GM19328 (cell line): Measurements from ENCODE around the gene GOLGA2.

Experiments
- ATAC-seq: cut with Tn5 transposase; IDR thresholded peaks from one replicate; pipeline ENCODE4 v1.9.1; 2021; ENCODE audit warnings: mild to moderate bottlenecking, moderate library complexity; ENCODE audit not compliant: unreplicated experiment

The GOLGA2 gene, protein sequence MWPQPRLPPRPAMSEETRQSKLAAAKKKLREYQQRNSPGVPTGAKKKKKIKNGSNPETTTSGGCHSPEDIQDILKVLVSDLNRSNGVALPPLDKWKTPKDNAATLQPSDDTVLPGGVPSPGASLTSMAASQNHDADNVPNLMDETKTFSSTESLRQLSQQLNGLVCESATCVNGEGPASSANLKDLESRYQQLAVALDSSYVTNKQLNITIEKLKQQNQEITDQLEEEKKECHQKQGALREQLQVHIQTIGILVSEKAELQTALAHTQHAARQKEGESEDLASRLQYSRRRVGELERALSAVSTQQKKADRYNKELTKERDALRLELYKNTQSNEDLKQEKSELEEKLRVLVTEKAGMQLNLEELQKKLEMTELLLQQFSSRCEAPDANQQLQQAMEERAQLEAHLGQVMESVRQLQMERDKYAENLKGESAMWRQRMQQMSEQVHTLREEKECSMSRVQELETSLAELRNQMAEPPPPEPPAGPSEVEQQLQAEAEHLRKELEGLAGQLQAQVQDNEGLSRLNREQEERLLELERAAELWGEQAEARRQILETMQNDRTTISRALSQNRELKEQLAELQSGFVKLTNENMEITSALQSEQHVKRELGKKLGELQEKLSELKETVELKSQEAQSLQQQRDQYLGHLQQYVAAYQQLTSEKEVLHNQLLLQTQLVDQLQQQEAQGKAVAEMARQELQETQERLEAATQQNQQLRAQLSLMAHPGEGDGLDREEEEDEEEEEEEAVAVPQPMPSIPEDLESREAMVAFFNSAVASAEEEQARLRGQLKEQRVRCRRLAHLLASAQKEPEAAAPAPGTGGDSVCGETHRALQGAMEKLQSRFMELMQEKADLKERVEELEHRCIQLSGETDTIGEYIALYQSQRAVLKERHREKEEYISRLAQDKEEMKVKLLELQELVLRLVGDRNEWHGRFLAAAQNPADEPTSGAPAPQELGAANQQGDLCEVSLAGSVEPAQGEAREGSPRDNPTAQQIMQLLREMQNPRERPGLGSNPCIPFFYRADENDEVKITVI

DNA sequence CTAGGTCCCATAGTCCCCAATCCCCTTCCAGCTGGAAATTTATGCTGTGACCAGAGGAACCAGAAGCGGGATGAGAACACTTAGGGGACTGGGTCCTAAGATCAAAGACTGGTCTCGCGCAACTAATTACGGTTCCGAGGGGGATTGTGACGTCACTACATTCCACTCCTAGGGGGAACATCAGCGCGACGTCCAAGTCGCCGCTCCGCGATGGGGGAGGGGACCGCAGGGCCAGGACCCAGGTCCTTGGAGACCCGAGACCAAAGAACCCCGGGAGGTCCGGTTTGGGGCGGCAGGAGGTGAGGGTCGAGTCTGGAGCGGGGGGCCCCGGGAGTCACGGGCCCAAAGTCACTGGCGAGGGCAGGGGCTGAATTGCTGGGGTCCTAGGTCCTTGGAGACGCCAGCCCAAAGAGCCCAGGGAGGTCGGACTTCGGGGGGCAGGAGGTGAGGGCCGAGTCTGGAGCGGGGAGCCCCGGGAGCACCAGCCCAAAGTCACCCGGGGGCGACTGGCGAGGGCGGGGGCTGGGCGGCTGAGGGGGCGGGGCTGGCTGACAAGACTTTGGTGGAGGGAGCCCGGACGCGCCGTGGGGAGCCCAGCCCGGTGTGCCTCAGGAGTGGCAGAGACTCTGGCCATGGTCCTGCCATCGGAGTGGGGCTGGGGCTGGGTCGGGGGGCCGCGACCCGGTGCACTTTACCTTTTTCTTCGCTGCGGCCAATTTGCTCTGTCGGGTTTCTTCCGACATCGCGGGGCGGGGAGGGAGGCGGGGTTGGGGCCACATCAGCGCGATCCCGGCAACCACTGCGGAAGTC lies at the start of gene GOLGA2:
GOLGA2 (minus strand) TSS at position 810 of the 810 bp plus-strand sequence; CDS start at position 779, 31 bp downstream.
- peak; percentile 43 for ATAC-seq

DNA sequence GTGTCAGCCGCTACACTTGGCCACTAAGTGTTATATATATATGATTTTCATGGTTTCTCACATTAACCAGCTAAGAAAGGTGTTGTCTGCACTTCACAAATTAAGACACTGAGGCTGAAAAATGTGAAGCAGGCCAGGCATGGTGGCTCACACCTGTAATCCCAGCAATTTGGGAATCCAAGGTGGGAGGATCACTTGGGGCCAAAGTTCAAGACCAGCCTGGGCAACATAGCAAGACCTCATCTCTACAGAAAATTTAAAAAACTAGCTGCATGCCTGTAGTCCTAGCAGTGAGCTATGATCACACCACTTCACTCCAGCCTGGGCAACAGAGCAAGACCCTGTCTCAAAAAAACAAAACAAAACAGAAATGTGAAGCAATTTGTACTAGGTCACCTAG lies 48.6 kb upstream of the GOLGA2 start:
- no peak for ATAC-seq

DNA sequence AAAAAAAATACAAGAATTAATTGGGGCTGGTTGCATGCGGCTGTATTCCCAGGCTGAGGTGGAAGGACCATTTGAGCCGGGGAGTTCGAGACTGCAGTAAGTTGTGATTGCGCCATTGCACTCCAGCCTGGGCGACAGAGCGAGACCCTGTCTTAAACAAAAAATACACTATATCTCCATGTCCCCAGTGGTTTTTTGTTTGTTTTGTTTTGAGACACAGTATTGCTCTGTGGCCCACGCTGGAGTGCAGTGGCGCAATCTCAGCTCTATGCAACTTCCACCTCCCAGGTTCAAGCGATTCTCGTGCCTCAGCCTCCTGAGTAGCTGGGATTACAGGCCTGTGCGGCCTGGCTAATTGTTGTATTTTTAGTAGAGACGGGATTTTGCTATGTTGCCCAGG lies 48.0 kb upstream of the GOLGA2 start:
- no peak for ATAC-seq

DNA sequence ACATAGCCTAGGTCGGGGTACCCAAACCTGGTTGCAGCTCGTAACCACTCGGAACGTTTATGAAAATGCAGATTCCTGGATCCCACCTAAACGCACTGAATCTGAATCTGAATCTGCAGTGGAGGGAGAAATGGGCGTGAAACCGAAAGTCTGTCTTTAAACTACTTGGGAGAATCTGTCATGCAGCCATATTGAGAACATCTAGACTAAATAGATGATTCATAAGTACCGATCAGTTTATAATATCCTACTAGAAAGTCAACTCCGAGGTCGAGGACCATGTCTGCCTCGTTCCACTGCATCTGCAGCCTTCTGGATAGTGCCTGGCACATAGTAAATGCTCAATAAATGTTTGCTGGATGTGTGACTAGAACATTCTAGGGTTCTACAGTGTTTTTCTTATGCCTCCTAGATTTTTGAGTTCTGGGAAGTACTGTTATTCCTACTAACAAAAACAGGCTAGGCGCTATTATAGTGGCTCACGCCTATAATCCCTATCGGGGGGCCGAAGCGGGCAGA lies 47.5 kb upstream of the GOLGA2 start:
- no peak for ATAC-seq

DNA sequence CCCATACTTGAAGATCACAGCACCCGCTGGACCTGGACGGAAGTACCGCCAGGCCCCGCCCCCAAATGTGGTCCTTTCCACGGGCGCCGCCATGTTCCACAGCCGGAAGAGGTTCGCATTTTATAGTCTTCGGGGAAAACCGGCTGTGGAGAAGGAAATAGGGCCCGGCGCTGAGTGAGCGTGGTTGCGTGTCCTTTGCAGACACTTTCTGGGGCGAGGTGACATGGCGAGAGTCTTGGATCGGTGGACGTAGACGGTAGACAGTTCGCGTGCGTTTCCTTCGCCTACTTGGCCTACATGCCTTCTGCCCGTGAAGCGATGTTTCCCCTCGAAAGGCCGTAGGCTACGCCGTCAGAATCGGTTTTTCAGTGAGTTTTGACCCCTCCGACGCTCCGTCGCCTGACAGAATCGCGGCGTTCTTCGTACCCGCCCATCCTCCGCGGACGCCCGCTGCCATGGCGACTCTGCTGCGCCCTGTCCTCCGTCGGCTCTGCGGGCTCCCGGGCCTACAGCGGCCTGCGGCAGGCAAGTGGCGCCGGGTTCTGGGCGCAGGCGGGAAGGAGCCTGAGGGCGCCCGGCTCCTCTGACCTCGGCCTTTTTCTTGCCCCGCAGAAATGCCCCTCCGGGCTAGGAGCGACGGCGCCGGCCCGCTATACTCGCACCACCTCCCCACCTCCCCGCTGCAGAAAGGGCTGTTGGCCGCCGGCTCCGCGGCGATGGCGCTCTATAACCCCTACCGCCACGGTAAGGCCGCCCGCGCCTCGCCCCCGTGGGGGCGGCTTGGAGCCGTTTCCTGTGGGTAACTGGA lies 46.8 kb upstream of the GOLGA2 start, which contains the start of the genes COQ4 and TRUB2:
COQ4 (plus strand) TSS at position 436 of the 808 bp plus-strand sequence; CDS start at position 456, 20 bp downstream.
TRUB2 (minus strand) TSS at position 44 of the 808 bp plus-strand sequence; CDS start at position 5, 39 bp downstream.
- ATAC-seq = peak; percentile 71

DNA sequence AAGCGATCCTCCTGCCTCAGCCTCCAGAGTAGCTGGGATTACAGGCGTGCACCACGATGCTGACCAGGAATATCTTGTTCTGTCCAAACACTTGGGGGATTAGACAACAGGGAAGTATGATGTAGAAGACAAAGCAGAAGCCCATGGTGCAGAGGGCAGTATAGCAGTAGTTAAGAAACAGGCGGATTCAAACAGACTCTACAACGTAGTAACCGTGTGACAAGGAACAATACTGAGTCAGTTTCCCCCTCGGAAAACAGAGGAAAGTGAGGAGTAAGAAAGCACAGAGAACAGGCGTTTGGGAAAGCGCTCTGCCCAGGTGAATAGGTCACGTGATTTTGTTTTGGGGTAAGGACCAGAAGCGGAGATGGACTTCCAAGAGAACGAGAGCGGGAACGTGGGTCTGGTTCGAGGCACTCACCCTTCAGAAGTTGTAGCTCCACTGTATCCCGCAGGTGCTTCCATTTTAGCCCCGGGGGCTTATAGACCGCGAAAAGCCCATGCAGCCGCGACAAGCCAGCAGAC lies 46.1 kb upstream of the GOLGA2 start:
- ATAC-seq = peak; percentile 5

DNA sequence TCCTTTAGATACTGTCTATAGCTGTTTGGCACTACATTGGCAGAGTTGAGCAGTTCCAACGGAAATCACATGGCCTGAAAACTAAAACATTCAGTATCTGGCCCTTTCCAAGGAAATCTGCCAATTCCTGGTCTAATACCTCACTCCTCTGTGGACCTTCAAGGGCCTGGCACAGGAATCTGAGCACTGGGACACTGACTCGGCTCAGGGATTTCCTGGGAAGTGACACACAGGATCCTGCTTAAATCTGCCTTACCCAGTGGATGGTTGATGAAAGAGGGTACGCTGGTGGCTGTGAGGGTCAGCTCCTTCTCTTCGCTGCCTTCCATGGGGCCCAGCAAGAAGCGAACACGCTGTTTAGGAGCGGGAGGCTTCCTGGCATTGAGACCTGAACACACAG lies 45.5 kb upstream of the GOLGA2 start:
- no peak for ATAC-seq

DNA sequence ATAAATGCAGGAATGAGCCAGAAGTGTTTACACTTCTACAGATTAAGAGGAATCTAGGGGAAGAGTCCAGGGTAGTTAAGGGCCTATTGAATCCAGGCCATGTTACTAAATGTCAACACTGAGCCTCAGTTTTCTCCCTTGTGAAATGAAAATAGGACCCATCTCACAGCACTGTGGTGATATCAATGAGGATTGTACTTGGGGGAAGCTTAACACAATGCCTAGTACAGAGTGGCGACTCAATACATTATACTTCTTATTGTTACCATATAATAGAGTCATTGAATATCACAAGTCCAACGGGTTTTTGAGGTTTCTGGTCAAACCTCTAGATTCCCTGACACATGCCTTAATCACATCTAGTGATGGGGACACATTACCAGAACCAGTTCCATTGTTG lies 41.8 kb upstream of the GOLGA2 start:
- no peak for ATAC-seq

DNA sequence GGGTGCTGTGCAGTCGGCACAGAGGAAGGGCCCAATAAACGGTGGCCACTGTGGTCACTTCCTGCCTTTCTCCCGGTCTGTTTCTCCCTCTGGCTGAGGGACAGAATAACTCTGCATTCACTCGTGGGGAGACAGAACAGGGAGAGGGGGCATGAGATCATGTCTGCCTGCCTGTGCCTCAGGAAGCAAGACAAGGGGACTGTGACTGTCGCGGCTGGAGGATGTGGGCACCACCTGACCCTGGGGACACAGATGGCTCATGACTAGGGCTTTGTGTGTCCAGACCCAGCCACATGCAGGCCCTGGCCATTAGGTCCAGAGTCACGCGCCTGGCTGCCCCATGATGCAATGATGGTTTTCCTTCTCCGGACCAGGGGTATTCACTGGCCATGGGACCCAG lies 40.6 kb upstream of the GOLGA2 start:
- no peak for ATAC-seq

DNA sequence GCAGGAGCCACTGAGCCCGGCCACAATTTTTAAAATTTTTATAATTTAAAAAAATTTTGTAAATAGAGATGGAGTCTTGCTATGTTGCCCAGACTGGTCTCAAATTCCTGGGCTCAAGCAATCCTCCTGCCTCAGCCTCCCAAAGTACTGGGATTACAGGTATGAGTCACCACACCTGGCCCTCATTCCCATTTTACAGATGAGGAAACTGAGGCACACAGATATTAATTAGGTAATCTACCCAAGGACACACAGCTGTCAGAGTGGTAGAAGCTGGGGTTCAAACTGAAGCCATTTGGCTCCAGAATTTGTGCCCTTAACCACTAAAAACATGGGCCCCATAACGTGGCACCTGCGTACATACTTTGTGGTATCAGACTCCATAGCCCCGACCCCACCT lies 38.9 kb upstream of the GOLGA2 start:
- no peak for ATAC-seq

DNA sequence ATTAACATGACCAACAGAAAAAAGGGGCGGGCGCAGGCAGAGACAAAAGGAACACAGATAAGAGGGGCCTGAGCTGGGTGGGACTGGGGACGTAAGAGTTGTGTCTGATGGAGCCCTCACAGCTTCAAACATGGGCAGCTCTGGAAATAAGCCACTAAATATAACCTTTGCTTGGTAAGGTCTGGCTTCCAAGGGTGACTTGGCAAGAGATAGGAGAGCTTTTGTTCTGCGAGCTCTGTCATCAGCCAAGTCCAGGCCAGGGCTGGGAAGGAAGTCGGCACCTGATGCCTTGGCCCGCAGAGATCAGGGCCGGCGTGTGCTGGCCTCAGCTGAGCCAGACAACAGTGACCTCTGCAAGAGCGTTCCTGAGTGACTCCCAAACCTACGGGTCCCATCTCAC lies 34.7 kb upstream of the GOLGA2 start:
- ATAC-seq = no peak

DNA sequence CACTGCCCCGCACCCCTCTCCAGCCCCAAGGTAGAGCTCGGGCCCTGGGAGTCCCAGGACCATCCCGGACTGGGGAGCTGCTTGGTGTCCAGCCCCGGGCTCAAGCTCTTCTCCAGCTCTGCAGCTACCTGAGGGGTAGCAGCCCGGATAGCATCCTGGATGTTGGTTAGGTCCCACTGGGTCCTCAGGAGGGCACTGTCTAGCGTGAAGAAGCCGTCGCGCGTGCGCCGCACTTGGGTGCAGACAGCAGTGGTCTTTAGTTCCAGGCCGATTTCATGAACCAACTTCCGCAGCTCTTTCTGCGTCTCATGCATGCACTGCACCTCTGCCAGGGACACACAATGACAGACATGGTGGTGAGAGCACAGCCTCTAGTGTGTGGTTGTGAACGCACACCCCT lies 33.7 kb upstream of the GOLGA2 start:
- ATAC-seq = no peak

DNA sequence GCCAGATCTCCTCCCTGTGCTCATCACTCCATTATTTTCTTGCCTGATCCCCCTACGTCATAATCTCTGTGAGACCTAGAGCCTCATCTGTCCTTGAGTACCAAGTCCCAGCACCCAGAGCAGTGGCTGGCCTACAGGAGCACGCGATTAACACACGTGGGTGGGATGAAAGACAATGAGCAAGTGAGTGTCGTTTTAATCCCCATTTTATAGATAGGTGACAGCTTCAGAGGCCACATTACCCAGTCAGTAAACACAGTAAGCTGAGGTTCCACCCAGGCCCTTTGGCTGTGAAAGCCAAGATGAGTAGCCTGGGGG lies 29.1 kb upstream of the GOLGA2 start:
- no peak for ATAC-seq

DNA sequence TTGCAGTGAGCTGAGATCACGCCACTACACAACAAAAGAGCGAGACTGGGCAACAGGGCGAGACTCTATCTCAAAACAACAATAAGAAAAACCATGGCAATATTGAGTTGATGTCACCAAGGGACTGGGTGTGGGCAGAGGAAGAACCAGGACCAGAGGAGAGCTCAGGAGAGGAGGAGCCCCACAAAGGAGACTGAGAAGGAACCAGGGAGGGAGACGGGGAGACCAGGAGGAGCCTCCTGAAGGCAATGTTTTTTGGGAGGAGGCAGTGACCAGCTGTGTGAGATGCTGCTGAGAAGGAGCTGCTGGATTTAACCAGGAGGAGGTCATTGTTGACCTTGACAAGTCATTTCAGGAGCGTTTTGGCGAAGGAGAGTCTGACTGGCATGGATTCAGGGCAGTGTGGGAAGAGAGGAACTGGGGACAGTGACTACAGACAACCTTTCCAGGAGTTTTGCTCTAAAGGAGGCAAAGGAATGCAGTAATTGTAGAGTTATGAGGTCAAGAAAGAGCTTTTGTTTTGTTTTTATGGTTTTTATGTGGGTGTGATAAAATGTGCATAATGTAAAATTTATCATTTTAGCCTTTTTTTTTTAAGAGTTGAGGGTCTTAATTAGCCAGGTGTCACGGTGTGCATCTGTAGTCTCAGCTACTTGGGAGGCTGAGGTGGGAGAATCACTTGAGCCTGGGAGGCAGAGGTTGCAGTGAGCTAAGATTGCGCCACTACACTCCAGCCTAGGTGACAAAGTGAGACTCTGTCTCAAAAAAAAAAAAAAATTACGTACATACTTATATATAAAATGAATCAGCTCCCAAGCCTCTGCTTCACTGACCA lies 28.5 kb upstream of the GOLGA2 start:
- no peak for ATAC-seq

DNA sequence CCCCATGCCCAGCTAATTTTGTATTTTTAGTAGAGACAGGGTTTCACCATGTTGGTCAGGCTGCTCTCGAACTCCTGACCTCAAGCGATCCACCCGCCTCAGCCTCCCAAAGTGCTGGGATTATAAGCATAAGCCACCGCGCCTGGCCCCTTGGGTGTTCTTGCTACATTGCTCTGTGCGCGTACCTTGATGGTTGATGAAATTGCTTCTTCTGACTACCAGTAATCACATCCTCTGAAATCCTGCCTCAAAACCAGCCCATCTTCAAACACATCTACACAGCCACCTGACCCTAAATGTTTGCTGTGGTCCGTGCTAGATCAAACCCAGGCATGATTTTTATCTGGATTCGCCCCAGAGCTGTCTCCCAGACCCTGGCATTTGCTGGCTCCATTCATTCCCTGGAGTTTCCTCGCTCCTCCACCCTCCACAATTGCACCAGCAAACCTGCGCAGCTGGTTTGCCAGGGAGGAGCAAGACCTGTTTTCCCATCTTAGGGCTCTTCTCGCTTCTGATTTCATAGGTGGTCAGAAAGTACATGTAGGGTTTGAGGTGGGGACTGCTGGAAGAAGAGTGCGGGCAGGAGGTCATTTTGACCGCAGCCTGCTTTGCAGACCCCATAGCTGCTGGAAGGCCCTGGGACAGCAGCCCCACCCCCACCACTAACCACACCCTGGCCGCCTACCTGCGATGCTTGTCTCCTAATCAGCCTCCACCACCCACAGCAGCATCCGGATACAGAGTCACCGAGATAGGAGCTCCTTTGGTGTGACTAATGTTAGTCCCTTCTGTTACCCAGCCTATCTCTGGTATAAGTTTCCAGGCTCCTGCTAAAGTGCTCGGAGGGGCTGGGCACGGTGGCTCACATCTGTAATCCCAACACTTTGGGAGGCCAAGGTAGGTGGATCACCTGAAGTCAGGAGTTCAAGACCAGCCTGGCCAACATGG lies 23.0 kb upstream of the GOLGA2 start:
- ATAC-seq = no peak

DNA sequence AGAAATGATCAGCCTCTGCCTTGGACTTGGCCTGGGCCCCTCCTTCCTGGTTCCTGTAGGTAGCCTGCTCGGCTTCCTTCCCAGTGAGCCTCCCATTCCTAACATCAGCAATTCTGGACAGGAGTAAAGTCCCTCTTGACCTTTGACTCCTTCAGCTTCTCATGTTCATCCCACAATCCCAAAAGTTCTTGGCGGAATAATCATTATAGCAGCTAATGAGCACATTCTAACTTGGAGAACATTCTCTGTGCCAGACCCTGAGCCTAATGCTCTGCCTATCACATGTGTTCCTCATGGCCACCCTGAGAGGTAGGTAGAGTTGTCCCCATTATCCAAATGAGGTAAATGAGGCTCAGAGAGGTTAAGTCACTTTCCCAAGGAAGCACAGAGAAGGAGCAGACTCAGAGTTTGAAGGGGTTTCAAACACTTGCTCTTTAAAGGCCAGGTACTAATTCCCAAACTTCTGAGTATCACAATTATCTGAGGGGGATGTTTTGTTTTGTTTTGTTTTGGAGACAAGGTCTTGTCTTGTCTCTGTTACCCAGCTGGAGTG lies 21.5 kb upstream of the GOLGA2 start:
- no peak for ATAC-seq
